HG02610 (cell line): ENCODE data around the gene U2AF2.

ENCODE experiments used
- ATAC-seq: cut with Tn5 transposase; IDR thresholded peaks from one replicate; pipeline ENCODE4 v1.9.1; 2021; ENCODE audit warnings: mild to moderate bottlenecking, moderate library complexity; ENCODE audit not compliant: unreplicated experiment

The U2AF2 gene

GRCh38 chr19:55621205-55621672 lies 33.6 kb upstream of the U2AF2 start:
- no peak for ATAC-seq

- no peak for ATAC-seq
Observed at GRCh38 chr19:55621673-55622231, 33.1 kb upstream of the U2AF2 start.

- no peak for ATAC-seq
Observed at GRCh38 chr19:55622242-55622969, 32.4 kb upstream of the U2AF2 start.

- no peak for ATAC-seq
Observed at GRCh38 chr19:55623130-55623529, 31.7 kb upstream of the U2AF2 start.

GRCh38 chr19:55623561-55623960 lies 31.3 kb upstream of the U2AF2 start:
- no peak for ATAC-seq

GRCh38 chr19:55624109-55625003 lies 30.5 kb upstream of the U2AF2 start, which contains the start of gene ZNF784:
ZNF784 (minus strand) TSS chr19:55624566; CDS start chr19:55624561, 5 bp downstream.
- ATAC-seq: no peak

GRCh38 chr19:55625004-55625326 lies 29.9 kb upstream of the U2AF2 start:
- no peak for ATAC-seq

GRCh38 chr19:55626350-55626749 lies 28.5 kb upstream of the U2AF2 start:
- no peak for ATAC-seq

GRCh38 chr19:55632463-55632834 lies 22.4 kb upstream of the U2AF2 start:
- no peak for ATAC-seq

- ATAC-seq: no peak
Observed at GRCh38 chr19:55633861-55634260, 21.0 kb upstream of the U2AF2 start.

GRCh38 chr19:55635334-55635717 lies 19.5 kb upstream of the U2AF2 start:
- ATAC-seq: no peak

GRCh38 chr19:55635856-55636440 lies 18.9 kb upstream of the U2AF2 start:
- no peak for ATAC-seq

- ATAC-seq: no peak
Observed at GRCh38 chr19:55636723-55637122, 18.1 kb upstream of the U2AF2 start.

GRCh38 chr19:55637534-55637933 lies 17.3 kb upstream of the U2AF2 start:
- no peak for ATAC-seq

- ATAC-seq: no peak
Observed at GRCh38 chr19:55638864-55639359, 15.9 kb upstream of the U2AF2 start.

- ATAC-seq: no peak
Observed at GRCh38 chr19:55640043-55640576, 14.7 kb upstream of the U2AF2 start.

GRCh38 chr19:55640577-55641425 lies 14.0 kb upstream of the U2AF2 start, which contains the start of gene ZNF580:
ZNF580 (plus strand) TSS chr19:55641002; CDS start chr19:55642509, 1,507 bp downstream.
- ATAC-seq: no peak

- no peak for ATAC-seq
Observed at GRCh38 chr19:55641426-55642152, 13.2 kb upstream of the U2AF2 start.
